Loucy (cell line): Measurements from ENCODE around the gene UTP20.
"Not testable (repeated sequence)": the region's sequence is repeated elsewhere in the genome, so short reads cannot be mapped to it uniquely, and the experiment has no call there.

Experiments used
- H2AFZ ChIP-seq: fragments of 200-600 bp; sonication (generic); 2 replicates; pipeline ENCODE4 v1.6.0; 2016; ENCODE audit warnings: antibody characterized with exemption, mild to moderate bottlenecking, low read length, moderate library complexity
- H3F3A ChIP-seq: fragments of 200-600 bp; 2 replicates; pipeline ENCODE4 v1.6.0; 2016; ENCODE audit warnings: antibody characterized with exemption, low read depth, mild to moderate bottlenecking
- H3K27me3 ChIP-seq: fragments of 200-600 bp; sonication (generic); 2 replicates; pipeline ENCODE4 v1.6.1; 2014; ENCODE audit warnings: low read length, mild to moderate bottlenecking; ENCODE audit not compliant: insufficient read depth, poor library complexity, severe bottlenecking
- H3K36me3 ChIP-seq: fragments of 200-600 bp; sonication (generic); 2 replicates; pipeline ENCODE4 v1.6.1; 2016; ENCODE audit warnings: low read length; ENCODE audit not compliant: insufficient read depth
- H3K4me1 ChIP-seq: fragments of 200-600 bp; sonication (generic); 2 replicates; pipeline ENCODE4 v1.5.1; 2014; ENCODE audit warnings: low read length, mild to moderate bottlenecking; ENCODE audit not compliant: insufficient read depth, poor library complexity, severe bottlenecking
- H3K4me2 ChIP-seq: fragments of 200-600 bp; sonication (generic); 2 replicates; pipeline ENCODE4 v1.6.0; 2014; ENCODE audit warnings: antibody characterized with exemption, low read length, low read depth, mild to moderate bottlenecking; ENCODE audit not compliant: poor library complexity, severe bottlenecking
- H3K4me3 ChIP-seq: fragments of 200-600 bp; sonication (generic); 2 replicates; pipeline ENCODE4 v1.5.1; 2014; ENCODE audit warnings: low read length, mild to moderate bottlenecking, mixed read lengths; ENCODE audit not compliant: poor library complexity, severe bottlenecking
- H3K79me2 ChIP-seq: fragments of 200-600 bp; sonication (generic); 2 replicates; pipeline ENCODE4 v1.6.1; 2014; ENCODE audit warnings: low read length; ENCODE audit not compliant: insufficient read depth
- H3K9ac ChIP-seq: fragments of 200-600 bp; sonication (generic); 2 replicates; pipeline ENCODE4 v1.6.0; 2014; ENCODE audit warnings: mild to moderate bottlenecking, low read depth, low read length, moderate library complexity; ENCODE audit not compliant: poor library complexity, severe bottlenecking
- H3K9me2 ChIP-seq: fragments of 200-600 bp; sonication (generic); replicated peaks from 2 replicates; pipeline ENCODE4 v1.6.1; 2016; ENCODE audit warnings: low read depth, low read length, mixed read lengths
- H3K9me3 ChIP-seq: fragments of 200-600 bp; sonication (generic); 2 replicates; pipeline ENCODE4 v1.6.1; 2014; ENCODE audit warnings: mild to moderate bottlenecking, antibody characterized with exemption, low read length, low read depth; ENCODE audit not compliant: insufficient read depth
- H4K20me1 ChIP-seq: fragments of 200-600 bp; sonication (generic); 2 replicates; pipeline ENCODE4 v1.6.0; 2014; ENCODE audit warnings: antibody characterized with exemption, low read length, mild to moderate bottlenecking; ENCODE audit not compliant: insufficient read depth, poor library complexity, severe bottlenecking
- CTCF ChIP-seq: fragments of 200-600 bp; sonication (generic); conservative IDR thresholded peaks from 2 replicates; pipeline ENCODE4 v1.5.1; 2014; ENCODE audit warnings: mild to moderate bottlenecking, antibody characterized with exemption, low read length
- EZH2phosphoT487 ChIP-seq: fragments of 200-600 bp; IDR thresholded peaks from 2 replicates; pipeline ENCODE4 v1.6.1; 2018; ENCODE audit warnings: antibody characterized with exemption, mild to moderate bottlenecking, moderate library complexity, borderline replicate concordance

Gene UTP20

DNA sequence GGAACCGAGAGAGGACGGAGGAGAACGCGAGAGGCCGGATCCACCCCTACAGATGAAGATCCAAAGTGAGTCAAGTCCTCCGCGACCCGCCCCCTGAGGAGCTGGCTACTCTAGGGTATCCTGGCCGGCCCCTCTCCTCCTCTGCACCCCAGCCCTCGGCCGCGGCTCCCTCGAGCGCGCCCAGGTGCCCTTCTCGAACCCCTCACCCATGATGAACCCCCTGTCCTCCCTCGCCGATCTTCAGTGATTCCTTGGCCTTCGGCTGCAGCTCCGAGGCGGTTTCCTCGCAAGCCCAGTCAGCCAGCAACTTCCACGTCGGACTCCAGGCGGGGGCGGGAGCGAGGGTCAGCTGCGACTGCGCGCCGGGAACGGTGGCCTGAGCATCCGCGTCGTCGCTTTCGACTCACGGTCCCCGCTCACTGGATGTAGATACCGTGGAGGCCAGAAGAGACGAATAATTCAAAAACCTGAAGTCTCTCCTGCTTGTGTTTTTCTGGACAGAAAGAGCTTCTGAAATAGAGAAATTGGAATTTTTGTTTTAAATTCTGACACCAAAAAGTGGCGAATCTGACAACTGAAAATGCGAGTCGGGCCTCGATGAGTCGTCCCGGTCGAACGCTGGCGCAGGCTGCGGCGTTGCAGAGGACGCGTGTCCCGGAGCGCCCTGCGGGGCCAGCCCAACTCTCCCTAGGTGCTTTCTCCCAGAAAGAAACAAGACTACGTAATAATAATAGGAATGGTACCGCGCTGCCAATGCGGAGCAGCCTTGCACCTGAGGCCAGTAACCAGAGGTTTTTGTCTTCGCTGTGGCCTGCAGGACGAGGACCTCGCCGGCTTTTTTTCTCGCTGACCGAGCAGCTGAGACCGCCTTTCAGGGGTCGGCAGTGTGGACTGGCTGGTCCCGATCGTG, 127.8 kb downstream of the UTP20 start, which contains the start of gene ARL1:
Gene ARL1 (minus strand): TSS at position 337 of the 910 bp plus-strand sequence. CDS start 127 bp downstream, at position 210.
- H3K36me3 ChIP-seq = no peaks in the 10 kb centered on the region
- peak within 1 kb of the TSS; percentile 100 for H3K4me3 ChIP-seq
- H4K20me1 ChIP-seq = peaks cover 25% of the 10 kb centered on the region
- peaks cover 24% of the 10 kb centered on the region for H3K4me1 ChIP-seq
- H3F3A ChIP-seq = no peaks in the 10 kb centered on the region
- H3K9me3 ChIP-seq = no peaks in the 10 kb centered on the region
- H3K27me3 ChIP-seq = no peaks in the 10 kb centered on the region
- H3K79me2 ChIP-seq = peaks cover 45% of the 10 kb centered on the region
- H3K9me2 ChIP-seq = no peaks in the 10 kb centered on the region
- peak within 1 kb of the TSS; percentile 95 for H2AFZ ChIP-seq
- TF ChIP-seq CTCF (no peak), EZH2phosphoT487 (no peak)
- H3K9ac ChIP-seq = peak within 1 kb of the TSS; percentile 96
- H3K4me2 ChIP-seq = peak within 1 kb of the TSS; percentile 100

GRCh38 chr12:101410169-101410568, 130.3 kb downstream of the UTP20 start:
- H3K36me3 ChIP-seq, H3K9me2 ChIP-seq, H2AFZ ChIP-seq, H3K9me3 ChIP-seq, H3K4me3 ChIP-seq, H3F3A ChIP-seq, H3K4me2 ChIP-seq, H3K27me3 ChIP-seq, H3K9ac ChIP-seq: not testable (repeated sequence)
- peaks cover 16% of the 10 kb centered on the region for H3K4me1 ChIP-seq
- H3K79me2 ChIP-seq = peaks cover 36% of the 10 kb centered on the region
- peaks cover 17% of the 10 kb centered on the region for H4K20me1 ChIP-seq

GRCh38 chr12:101414533-101415119, 134.7 kb downstream of the UTP20 start:
- H4K20me1 ChIP-seq = no peaks in the 10 kb centered on the region
- H3K4me1 ChIP-seq = no peaks in the 10 kb centered on the region
- H3K4me3 ChIP-seq = no peak overlapping the region
- H3K9me3 ChIP-seq = no peaks in the 10 kb centered on the region
- H3K27me3 ChIP-seq = no peaks in the 10 kb centered on the region
- peak; percentile 81 for TF ChIP-seq CTCF
- no peak for TF ChIP-seq EZH2phosphoT487
- H2AFZ ChIP-seq = no peak overlapping the region; the same call in 1 of the 2 replicates
- H3K9me2 ChIP-seq = no peaks in the 10 kb centered on the region
- no peaks in the 10 kb centered on the region for H3F3A ChIP-seq
- no peak overlapping the region for H3K4me2 ChIP-seq
- H3K79me2 ChIP-seq = no peaks in the 10 kb centered on the region
- H3K36me3 ChIP-seq = no peaks in the 10 kb centered on the region
- H3K9ac ChIP-seq = no peak overlapping the region
